Measurements from ENCODE around the gene TTC17.

The TTC17 gene

DNA sequence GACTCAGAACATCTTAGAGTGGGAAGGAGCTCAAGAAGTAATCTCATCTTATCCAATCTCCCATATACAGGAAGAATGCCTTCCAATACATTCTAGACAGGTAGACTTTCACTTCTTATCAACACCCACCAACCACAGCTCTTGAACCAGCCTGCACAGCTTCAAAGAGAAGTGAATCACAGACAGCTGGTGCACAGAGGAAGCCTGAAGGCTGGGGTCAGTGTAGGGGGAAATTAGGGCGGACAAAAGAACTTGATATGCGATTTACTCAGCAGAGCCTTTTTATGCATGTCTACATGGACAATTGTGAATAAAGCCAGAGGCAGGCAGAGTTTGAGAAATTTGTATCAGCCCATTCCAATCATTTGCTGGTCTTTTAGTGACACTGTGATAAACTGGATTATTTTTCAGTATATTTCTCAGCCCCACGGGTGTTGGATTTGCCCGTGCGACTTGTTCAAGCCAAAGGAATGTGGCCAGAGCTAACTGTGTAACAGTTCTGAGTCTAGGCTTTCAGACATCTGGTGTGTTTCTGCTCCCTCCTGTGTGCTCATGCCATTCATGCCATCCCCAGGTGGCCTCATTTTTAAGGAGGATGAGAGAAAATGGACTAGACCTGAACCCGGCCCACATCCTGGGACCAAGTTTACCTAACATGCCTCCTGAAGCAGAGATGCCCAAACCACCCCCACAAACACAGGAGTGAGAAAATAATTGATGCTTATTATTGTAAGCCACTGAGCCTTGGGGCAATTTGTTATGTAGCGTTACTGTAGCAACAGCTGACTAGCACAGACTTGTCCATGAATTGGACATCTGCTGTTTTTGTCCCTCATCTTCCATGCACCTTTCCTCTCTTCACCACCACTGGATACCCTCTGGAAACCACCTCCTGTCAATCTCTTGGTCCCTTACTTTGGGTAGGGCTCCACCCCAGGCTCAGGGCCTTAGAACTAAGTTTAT lies 184.3 kb downstream of the TTC17 start:
- no peak for DNase-seq (ENCODE audit: low read depth)
